NT2/D1 (cell line): ENCODE data around the gene SH2D3A.

Experiments
- YY1 ChIP-seq: IDR thresholded peaks from 2 replicates; pipeline ENCODE4 v1.6.1; 2011; ENCODE audit not compliant: insufficient read length, insufficient read depth
- ZNF274 ChIP-seq: IDR thresholded peaks from 2 replicates; pipeline ENCODE4 v1.6.1; 2011; ENCODE audit warnings: mild to moderate bottlenecking, low read depth, low read length

DNA sequence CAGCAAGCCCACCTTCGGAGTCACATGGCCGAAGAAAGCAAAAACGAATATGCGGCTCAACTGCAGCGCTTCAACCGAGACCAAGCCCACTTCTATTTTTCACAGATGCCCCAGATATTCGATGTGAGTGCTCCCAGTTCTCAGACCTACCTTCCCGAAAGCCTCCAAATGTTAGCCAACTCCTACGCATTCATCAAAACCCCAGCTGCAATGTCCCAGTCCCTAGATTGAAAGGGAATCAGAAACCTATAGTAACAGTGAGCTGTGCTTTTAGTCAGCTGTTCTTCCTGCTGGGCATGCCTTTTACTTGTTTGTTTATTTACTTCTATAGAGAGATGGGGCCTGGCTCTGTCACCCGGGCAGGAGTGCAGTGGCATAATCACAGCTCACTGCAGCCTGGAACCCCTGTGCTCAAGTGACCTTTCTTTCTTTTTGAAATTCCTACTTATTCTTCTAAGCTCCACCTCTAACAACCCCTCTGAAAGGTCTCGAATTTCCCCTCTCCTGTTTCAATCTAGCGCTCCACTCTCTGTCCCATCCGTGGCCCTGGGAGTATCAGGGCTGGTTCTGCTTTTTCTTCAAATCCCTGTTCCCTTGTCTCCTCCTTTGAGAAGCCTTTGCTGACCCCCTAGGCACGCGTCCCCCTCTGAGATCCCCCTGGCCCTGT lies 23.4 kb downstream of the SH2D3A start:
- no peak for TF ChIP-seq YY1
- TF ChIP-seq ZNF274, result no peak
